Activated T-cell treated with anti-CD3 and anti-CD28 coated beads, Interleukin-2, amount 50 U/mL, for 24 hours (primary cell): ENCODE results near the gene HDAC6.
A peak's percentile ranks its signal among the peaks of the same experiment; 100 is the strongest.

ENCODE experiments used
- DNase-seq: peaks from one replicate; pipeline ENCODE4 v3.0.0-alpha.2; 2020
- H3K27ac Mint-ChIP-seq: 2 replicates; pipeline ENCODE4 v1.8.0; 2020; ENCODE audit warnings: mild to moderate bottlenecking, mixed read lengths
- H3K27me3 Mint-ChIP-seq: 2 replicates; pipeline ENCODE4 v1.8.0; 2020; ENCODE audit warnings: mixed read lengths
- H3K36me3 Mint-ChIP-seq: 2 replicates; pipeline ENCODE4 v1.8.0; 2020; ENCODE audit warnings: low read depth, mixed read lengths
- H3K4me1 Mint-ChIP-seq: 2 replicates; pipeline ENCODE4 v1.8.0; 2020; ENCODE audit warnings: low read depth, mixed read lengths
- H3K4me3 Mint-ChIP-seq: 2 replicates; pipeline ENCODE4 v1.8.0; 2020; ENCODE audit warnings: mild to moderate bottlenecking, moderate library complexity, mixed read lengths
- H3K9me3 Mint-ChIP-seq: 2 replicates; pipeline ENCODE4 v1.8.0; 2020; ENCODE audit warnings: mixed read lengths

HDAC6 gene

DNA sequence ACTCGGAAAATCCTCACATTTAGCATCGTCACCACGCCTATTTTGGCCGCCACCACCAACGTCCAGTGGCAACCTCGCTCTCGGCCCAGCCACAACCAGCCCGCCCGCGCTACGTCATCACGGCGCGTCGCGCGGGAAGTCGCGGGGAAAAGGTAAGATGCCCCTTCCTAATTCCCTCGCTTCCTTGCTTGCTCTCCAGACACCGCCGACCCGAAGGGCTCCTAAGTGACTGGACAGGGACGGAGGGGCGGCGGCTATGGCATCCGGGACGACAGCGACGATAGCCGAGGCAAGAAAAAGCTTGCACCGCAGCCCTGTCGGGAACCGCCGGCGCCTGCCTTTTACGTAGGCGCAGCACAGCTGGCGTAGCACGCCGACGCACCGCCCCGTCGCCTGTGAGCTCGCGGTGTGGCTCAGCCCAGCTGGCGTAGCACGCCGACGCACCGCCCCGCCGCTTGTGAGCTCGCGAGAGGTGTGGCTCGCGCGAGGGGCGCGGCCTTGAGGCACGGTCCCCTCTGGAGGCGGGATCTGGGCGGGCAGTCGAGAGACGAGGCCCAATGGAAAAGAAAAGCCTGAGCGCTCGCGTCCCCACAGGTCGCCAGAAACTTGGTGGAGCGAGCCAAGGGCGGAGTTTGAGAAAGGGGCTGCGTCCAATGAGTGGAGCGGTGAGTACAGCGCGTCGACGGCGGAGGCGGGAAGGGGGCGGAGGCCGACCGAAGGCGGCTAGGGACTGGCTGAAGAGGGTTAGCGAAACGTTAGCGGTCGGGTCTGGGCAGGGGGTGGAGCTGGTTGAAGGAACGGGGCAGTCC, at the start of gene HDAC6:
TSS of gene HDAC6 (plus strand) at position 788 of the 809 bp plus-strand sequence. CDS start 626 bp downstream, outside the sequence.
- Mint-ChIP-seq H3K9me3 (no peaks in the 10 kb centered on the region), H3K4me1 (peaks cover 20% of the 10 kb centered on the region), H3K36me3 (peaks cover 23% of the 10 kb centered on the region), H3K27me3 (peaks cover 24% of the 10 kb centered on the region), H3K27ac (peak within 1 kb of the TSS; percentile 97), H3K4me3 (peak within 1 kb of the TSS; percentile 87)
- DNase-seq, result peak; percentile 92

DNA sequence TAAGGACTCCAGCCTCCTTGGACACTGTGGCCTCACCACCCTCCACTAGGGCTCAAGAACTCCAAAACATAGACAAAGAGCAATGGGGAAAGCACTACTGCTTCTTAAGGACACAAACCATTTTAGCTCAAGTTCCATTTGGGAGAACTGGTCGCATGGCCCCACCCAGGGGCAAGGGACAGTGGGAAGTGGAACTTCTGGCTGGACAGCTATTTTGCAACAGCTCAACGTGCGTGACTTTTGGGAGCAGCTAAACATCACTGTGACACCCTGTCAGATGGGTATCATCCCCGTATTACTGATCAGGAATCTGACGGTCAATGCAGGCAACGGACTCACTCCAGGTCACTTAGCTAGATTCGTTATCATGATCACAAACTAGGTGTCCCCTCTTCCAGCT, 49.4 kb upstream of the HDAC6 start:
- no peaks in the 10 kb centered on the region for H3K36me3 Mint-ChIP-seq
- peaks cover 9% of the 10 kb centered on the region for H3K4me1 Mint-ChIP-seq
- H3K27ac Mint-ChIP-seq, result no peak overlapping the region
- H3K4me3 Mint-ChIP-seq, result no peak overlapping the region
- peaks cover 37% of the 10 kb centered on the region for H3K27me3 Mint-ChIP-seq
- DNase-seq, result no peak
- H3K9me3 Mint-ChIP-seq, result no peaks in the 10 kb centered on the region

DNA sequence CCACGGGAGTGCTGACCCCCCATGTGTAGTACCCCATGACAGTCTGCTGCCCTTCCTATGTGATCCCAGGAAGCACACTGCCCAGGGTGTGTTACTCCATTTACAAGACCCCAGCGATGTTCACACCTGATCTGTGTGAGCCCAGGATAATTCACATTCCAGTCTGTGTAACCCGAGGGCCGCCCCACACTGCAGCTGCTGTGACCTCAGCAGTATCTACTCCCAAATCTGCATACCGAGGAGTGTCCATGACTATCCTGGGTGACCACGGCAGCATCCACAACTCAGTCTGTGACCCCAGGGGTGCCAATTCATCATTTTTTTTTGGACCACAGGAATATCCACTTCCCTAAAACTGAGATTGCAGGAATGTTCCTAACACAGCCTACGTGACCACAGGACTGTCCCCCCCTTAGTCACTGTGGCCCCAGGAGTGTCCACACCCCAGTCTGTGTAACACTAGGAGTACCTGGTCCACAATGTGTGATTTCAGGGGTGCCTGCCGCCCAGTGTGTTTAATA, 48.1 kb upstream of the HDAC6 start:
- Mint-ChIP-seq H3K4me3 (no peak overlapping the region), H3K27ac (no peak overlapping the region), H3K27me3 (peaks cover 40% of the 10 kb centered on the region), H3K9me3 (no peaks in the 10 kb centered on the region), H3K36me3 (no peaks in the 10 kb centered on the region), H3K4me1 (peaks cover 9% of the 10 kb centered on the region)
- no peak for DNase-seq

DNA sequence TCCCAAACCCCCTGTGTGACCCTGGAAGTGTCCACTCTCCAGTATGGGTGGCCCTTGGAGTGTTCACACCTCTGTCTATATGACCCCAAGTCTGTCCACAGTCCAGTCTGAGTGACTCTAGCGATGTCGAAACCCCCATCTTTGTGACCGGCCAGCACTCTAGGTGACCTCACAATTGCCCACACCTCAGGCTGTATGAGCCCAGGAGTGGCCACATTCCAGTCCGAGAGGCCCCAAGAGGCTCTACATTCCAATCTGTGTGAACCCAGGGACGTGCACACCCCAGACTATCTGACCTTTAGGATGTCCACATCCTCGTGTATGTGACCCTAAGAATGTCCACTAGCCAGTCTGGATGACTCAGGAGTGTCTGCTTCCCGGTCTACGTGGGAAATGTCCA, 47.6 kb upstream of the HDAC6 start:
- Mint-ChIP-seq H3K27ac (no peak overlapping the region), H3K4me1 (peaks cover 9% of the 10 kb centered on the region), H3K9me3 (no peaks in the 10 kb centered on the region)

DNA sequence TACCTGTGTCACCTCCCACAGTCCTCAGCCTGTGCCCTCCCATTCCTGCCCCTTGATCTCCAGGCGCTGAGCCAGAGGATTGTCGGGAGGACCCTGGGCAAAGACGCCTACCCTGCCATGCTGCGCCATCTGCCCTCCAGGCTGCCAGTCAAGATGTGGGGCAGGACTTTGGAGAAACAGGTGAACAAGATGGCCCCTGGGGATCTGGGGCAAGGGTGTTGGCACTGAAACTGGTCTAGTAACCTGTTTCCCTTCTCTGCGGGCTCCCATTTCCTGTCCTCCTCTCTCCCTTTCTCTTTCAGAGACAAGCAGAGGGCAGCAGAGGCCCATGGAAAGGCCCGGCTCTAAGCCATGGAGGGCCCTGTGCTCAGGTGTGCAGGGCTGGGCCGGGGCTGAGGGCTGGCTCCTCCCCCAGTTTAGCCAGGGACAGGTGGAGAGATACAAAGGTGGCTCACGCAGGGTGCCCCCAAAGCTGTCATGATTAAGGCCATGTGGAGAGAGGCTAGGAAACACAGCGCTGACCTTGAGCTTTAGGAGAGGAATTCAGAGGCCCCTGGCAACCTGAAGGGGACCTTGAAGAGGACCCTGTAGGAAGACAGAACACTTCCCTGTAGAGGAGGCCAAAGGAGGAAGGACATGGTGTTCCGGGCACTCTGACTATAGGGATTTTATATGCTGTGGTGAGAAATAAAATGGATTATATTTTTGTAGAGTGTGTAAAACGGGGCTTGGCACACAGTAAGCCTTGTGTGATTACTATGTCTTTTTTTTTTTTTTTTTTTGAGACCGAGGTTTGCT, 40.0 kb upstream of the HDAC6 start, which contains the start of gene GLOD5:
TSS of gene GLOD5 (plus strand) at position 74 of the 798 bp plus-strand sequence. CDS start at position 118, 44 bp downstream.
- peaks cover 52% of the 10 kb centered on the region for H3K27me3 Mint-ChIP-seq
- no peak within 1 kb of the TSS for H3K27ac Mint-ChIP-seq
- no peak within 1 kb of the TSS for H3K4me3 Mint-ChIP-seq
- no peaks in the 10 kb centered on the region for H3K9me3 Mint-ChIP-seq
- no peaks in the 10 kb centered on the region for H3K36me3 Mint-ChIP-seq
- DNase-seq, result no peak
- H3K4me1 Mint-ChIP-seq, result peaks cover 3% of the 10 kb centered on the region

More for the DNA sequence above, 47.6 kb upstream of the HDAC6 start:
- DNase-seq, result no peak
- Mint-ChIP-seq H3K27me3 (peaks cover 42% of the 10 kb centered on the region), H3K4me3 (no peak overlapping the region), H3K36me3 (no peaks in the 10 kb centered on the region)

DNA sequence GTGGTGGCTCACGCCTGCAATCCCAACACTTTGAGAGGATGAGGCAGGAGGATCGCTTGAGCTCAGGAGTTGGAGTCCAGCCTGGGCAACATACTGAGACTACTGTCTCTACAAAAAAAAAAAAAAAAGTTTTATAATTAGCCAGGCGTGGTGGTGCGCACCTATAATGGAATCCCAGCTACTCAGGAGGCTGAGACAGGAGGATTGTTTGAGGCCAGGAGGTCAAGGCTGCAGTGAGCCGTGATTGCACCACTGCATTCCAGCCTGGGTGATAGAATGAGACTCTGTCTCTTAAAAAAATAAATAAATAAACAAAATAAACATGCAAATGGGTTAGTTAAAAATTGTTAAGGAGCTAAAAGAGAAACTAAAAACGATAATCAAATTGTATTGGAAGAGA, 32.6 kb upstream of the HDAC6 start:
- peaks cover 21% of the 10 kb centered on the region for H3K27me3 Mint-ChIP-seq
- no peaks in the 10 kb centered on the region for H3K9me3 Mint-ChIP-seq
- H3K4me1 Mint-ChIP-seq, result no peaks in the 10 kb centered on the region
- H3K36me3 Mint-ChIP-seq, result no peaks in the 10 kb centered on the region
- H3K27ac Mint-ChIP-seq, result no peak overlapping the region
- no peak for DNase-seq
- H3K4me3 Mint-ChIP-seq, result no peak overlapping the region

DNA sequence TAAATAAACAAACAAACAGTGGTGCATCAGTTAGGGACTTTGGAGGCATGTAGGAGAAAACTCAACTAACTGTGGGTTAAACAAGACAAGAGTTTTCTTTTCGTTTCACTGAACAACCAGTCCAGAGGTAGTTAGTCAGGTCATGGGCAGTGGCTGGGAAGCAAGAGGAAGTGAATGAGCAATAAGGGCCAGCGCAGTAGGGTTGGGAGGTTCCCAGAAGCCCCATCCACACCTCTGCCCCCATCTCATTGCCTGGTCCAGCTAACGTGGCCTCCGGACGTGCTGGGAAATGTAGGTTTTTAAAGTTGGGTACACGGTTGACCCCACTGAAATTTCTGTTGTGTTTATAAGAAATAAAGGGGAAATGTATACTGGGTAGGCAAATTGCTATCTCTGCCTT, 31.6 kb upstream of the HDAC6 start:
- H3K36me3 Mint-ChIP-seq, result no peaks in the 10 kb centered on the region
- peaks cover 22% of the 10 kb centered on the region for H3K27me3 Mint-ChIP-seq
- DNase-seq, result no peak

DNA sequence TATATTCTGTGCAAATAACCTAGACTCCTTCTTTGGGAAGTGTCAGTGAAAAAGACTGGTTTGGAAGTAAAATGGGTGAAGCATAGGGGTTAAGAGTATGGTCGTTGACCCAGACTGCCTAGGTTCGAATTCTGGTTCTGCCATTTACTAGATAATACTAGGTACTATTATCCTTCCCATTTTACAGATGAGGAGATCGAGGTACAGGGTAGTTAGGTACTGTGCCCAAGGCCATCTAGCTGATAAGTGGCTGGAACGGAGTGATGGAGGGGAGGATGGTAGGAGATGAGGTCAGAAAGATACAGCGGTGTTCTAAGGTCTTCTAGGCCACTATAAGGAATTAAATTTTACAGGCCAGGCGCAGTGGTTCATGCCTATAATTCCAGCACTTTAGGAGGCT, 29.3 kb upstream of the HDAC6 start:
- no peak overlapping the region for H3K27ac Mint-ChIP-seq
- H3K9me3 Mint-ChIP-seq, result no peaks in the 10 kb centered on the region
- no peak for DNase-seq
- H3K36me3 Mint-ChIP-seq, result no peaks in the 10 kb centered on the region
- no peaks in the 10 kb centered on the region for H3K4me1 Mint-ChIP-seq
- H3K4me3 Mint-ChIP-seq, result no peak overlapping the region
- H3K27me3 Mint-ChIP-seq, result peaks cover 34% of the 10 kb centered on the region

More for the DNA sequence above, 31.6 kb upstream of the HDAC6 start:
- H3K27ac Mint-ChIP-seq, result no peak overlapping the region
- H3K9me3 Mint-ChIP-seq, result no peaks in the 10 kb centered on the region
- H3K4me1 Mint-ChIP-seq, result no peaks in the 10 kb centered on the region
- no peak overlapping the region for H3K4me3 Mint-ChIP-seq

DNA sequence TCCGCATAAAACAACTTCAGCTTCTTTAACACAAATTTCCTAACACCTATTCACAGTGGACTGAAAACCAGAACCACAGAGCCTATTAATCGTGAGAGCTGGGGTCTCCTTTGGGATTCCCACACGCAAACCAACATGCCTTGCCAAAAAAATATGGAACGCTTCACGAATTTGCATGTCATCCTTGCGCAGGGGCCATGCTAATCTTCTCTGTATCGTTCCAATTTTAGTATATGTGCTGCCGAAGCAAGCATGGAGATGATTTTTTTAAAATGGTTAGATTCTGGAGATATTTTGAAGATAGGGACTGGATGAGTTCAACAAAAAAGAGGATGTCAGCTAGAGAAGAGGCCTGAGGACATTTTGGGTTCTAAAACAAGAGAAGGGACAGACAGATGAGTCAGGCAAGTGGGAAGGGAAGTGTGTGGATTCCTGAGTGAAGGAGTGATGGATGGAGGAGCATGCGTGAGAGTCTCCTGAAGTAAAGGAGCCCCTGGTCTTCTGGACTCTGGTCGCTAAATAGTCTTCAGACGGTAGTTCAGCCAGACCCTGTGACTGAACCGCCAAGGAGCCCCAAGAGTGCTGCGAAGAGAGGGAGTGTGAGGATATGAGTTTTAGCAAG, 24.9 kb upstream of the HDAC6 start:
- DNase-seq, result no peak
- Mint-ChIP-seq H3K4me1 (no peaks in the 10 kb centered on the region), H3K36me3 (no peaks in the 10 kb centered on the region), H3K27me3 (peaks cover 43% of the 10 kb centered on the region), H3K4me3 (no peak overlapping the region), H3K9me3 (no peaks in the 10 kb centered on the region), H3K27ac (no peak overlapping the region)

DNA sequence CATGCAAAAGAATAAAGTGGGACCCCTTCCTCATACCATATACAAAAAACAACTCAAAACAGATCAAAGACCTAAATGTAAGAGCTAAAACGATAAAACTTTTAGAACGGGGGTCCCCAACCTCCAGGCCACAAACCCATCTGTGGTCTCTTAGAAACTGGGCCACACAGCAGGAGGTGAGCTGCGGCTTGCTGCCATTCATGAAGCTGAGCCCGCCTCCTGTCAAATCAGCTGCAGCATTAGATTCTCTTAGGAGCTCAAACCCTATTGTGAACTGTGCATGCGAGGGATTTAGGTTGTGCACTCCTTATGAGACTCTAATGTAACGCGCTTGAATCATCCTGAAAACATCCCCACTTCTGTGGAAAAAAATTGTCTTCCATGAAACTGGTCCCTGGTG, 22.5 kb upstream of the HDAC6 start:
- no peak for DNase-seq
- peaks cover 36% of the 10 kb centered on the region for H3K27me3 Mint-ChIP-seq
- H3K36me3 Mint-ChIP-seq, result no peaks in the 10 kb centered on the region
- H3K4me1 Mint-ChIP-seq, result no peaks in the 10 kb centered on the region
- no peak overlapping the region for H3K27ac Mint-ChIP-seq
- H3K4me3 Mint-ChIP-seq, result no peak overlapping the region
- H3K9me3 Mint-ChIP-seq, result no peaks in the 10 kb centered on the region

DNA sequence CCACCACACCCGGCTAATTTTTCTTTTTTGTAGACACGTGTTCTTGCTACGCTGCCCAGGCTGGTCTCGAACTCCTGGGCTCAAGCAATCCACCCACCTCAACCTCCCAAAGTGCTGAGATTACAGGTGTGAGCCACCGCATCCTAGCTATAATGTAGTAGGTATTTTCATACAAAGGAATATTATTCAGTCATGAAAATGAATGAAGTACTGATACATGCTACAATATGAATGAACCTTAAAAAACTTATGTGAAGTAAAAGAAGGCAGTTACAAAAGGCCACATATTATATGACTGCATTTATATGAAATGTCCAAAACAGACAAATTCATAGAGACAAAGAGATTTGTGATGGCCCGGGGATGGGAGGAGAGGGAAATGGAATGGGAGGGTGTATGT, 20.2 kb upstream of the HDAC6 start:
- Mint-ChIP-seq H3K4me1 (no peaks in the 10 kb centered on the region), H3K9me3 (no peaks in the 10 kb centered on the region)

DNA sequence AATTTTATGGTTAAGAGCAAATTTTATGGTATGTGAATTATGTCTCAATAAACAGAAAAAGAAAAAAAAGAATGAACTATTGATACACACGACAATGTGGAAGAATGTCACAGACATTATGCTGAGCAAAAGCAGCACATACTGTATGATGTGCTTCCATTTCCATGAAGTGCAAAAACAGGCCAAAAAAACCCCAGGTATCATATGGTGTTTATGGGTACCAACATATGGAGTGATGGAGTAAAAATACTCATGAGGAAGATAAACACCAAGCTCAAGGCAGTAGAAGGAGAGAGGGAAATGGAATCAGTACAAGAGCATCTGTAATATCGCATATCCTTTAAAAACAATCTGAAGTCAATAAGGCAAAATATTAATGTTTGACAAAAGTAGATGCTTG, 19.7 kb upstream of the HDAC6 start:
- no peak for DNase-seq
- H3K27me3 Mint-ChIP-seq, result peaks cover 35% of the 10 kb centered on the region
- no peak overlapping the region for H3K4me3 Mint-ChIP-seq
- no peaks in the 10 kb centered on the region for H3K36me3 Mint-ChIP-seq
- H3K9me3 Mint-ChIP-seq, result no peaks in the 10 kb centered on the region
- H3K4me1 Mint-ChIP-seq, result no peaks in the 10 kb centered on the region
- no peak overlapping the region for H3K27ac Mint-ChIP-seq

More for the DNA sequence above, 20.2 kb upstream of the HDAC6 start:
- H3K27ac Mint-ChIP-seq, result no peak overlapping the region
- H3K36me3 Mint-ChIP-seq, result no peaks in the 10 kb centered on the region
- H3K4me3 Mint-ChIP-seq, result no peak overlapping the region
- peaks cover 35% of the 10 kb centered on the region for H3K27me3 Mint-ChIP-seq
- DNase-seq, result no peak

DNA sequence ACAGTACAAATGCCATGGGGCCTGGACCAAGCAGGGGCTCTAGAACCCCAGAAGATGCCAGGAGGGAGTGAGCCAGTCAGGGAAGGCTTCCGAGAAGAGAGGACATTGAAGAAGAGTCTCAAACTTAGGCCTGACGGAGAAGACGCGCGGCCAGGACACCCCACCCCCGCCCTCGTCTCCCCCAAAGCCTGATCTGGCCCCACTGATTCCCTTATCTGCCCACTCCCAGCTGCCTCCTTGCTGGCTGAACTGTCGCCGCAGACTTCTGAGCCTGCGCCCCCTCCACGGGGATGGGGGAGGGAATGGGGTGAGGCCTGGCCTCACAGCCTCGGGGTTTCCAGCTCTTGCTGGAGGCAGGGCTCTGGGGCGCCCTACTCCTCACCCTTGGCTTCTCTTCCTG, 19.1 kb upstream of the HDAC6 start:
- Mint-ChIP-seq H3K36me3 (no peaks in the 10 kb centered on the region), H3K27me3 (peaks cover 33% of the 10 kb centered on the region), H3K4me1 (no peaks in the 10 kb centered on the region), H3K27ac (no peak overlapping the region), H3K9me3 (no peaks in the 10 kb centered on the region), H3K4me3 (no peak overlapping the region)
- no peak for DNase-seq

DNA sequence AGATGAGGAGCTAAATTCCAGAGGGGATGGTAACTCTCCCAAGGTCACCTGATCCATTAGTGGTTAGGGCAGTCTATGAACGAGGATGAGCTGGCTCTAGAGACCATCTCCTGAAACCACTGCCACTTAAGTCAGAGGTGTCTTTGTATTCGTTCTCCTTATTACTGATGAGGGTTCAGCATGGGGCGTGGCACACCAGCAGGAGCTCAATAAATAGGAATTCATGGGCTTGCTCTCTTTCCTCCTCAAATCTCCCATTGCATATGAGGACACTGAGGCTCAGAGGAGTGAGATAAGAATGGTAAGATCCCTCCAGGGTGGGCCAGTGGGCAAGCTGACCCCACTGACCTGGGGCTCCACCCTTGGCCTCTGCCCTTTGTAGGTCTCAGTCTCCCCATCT, 17.1 kb upstream of the HDAC6 start:
- no peak for DNase-seq
- no peak overlapping the region for H3K27ac Mint-ChIP-seq
- H3K36me3 Mint-ChIP-seq, result no peaks in the 10 kb centered on the region
- no peak overlapping the region for H3K4me3 Mint-ChIP-seq
- no peaks in the 10 kb centered on the region for H3K9me3 Mint-ChIP-seq
- peaks cover 28% of the 10 kb centered on the region for H3K27me3 Mint-ChIP-seq
- H3K4me1 Mint-ChIP-seq, result peaks cover 5% of the 10 kb centered on the region
